Gastroesophageal sphincter (tissue), 4 donors: ENCODE measurements around the gene GTF3C2. TPM values are rescaled to one million over a fixed set of nuclear protein-coding genes. Genes with fewer than 3 reads are reported as not detected.

Experiments
- ATAC-seq: fragments of 150-250 bp; one replicate; pipeline ENCODE4 v1.9.1; 2016; ENCODE audit warnings: mild to moderate bottlenecking, moderate library complexity
- H3K27ac ChIP-seq, 4 donors: fragments of 200-600 bp; sonication (generic) in 3 of 4; 1 replicate in 3 of 4; 2 replicates in 1 of 4; pipeline ENCODE4 v1.5.1; 2016 to 2019
- H3K27me3 ChIP-seq: fragments of 200-600 bp; sonication (generic); one replicate; pipeline ENCODE4 v1.5.1; 2019
- H3K36me3 ChIP-seq, 2 donors: fragments of 200-600 bp; sonication (generic); one replicate each; pipeline ENCODE4 v1.5.1; 2019; ENCODE audit warnings: control low read depth in 1 of 2
- H3K4me1 ChIP-seq, 3 donors: fragments of 200-600 bp; sonication (generic); 1 replicate in 2 of 3; 2 replicates in 1 of 3; pipeline ENCODE4 v1.5.1; 2016 to 2019; ENCODE audit warnings: control low read depth in 2 of 3
- H3K4me3 ChIP-seq, 2 donors: fragments of 200-600 bp; sonication (generic); one replicate each; pipeline ENCODE4 v1.5.1; 2019; ENCODE audit warnings: mild to moderate bottlenecking in 1 of 2, moderate library complexity in 1 of 2
- H3K9me3 ChIP-seq, 3 donors: fragments of 200-600 bp; sonication (generic); one replicate each; pipeline ENCODE4 v1.5.1; 2017 to 2019; ENCODE audit warnings: control low read depth in 2 of 3
- EP300 ChIP-seq: sonication (generic); formaldehyde crosslinking; IDR thresholded peaks from one replicate; pipeline ENCODE4 v1.6.1; 2017; ENCODE audit warnings: antibody characterized with exemption, mild to moderate bottlenecking
- POLR2A ChIP-seq, 2 donors: fragments of 450-650 bp; IDR thresholded peaks; one replicate each; pipeline ENCODE4 v1.6.1; 2017; ENCODE audit warnings: antibody characterized with exemption in 2 of 2, mild to moderate bottlenecking in 2 of 2, moderate library complexity in 1 of 2
- POLR2AphosphoS5 ChIP-seq: sonication (generic); formaldehyde crosslinking; IDR thresholded peaks from one replicate; pipeline ENCODE4 v1.6.1; 2017; ENCODE audit warnings: antibody characterized with exemption
- WGBS, 2 donors: methylation state at CpG; one replicate each; pipeline ENCODE4 v1.1.5; 2018; ENCODE audit warnings: low coverage in 1 of 2; 5-methylcytosine and 5-hydroxymethylcytosine counted together
- total RNA-seq, 4 donors: library from RNA; depleted of rRNA; stranded (reverse); fragments of >200 nt; gene quantifications; one replicate each; pipeline ENCODE4 v1.1.0, GENCODE V29; 2016
- TF ChIP-seq, protein P1 (sequence below), 4 experiments: fragments of 200-600 bp in 2 of 4; fragments of 450-650 bp in 2 of 4; sonication (generic) in 1 of 4; IDR thresholded peaks; one replicate each; pipeline ENCODE4 v1.5.1; 2017 to 2019; ENCODE audit warnings: antibody characterized with exemption in 4 of 4, mild to moderate bottlenecking in 2 of 4, moderate library complexity in 2 of 4

Gene GTF3C2
- total RNA-seq, 4 donors from 2014 or later = 26.2 to 68.5 (median 32.0) TPM

- Histone ChIP-seq H3K27ac (no peak overlapping the region), H3K27me3 (peaks cover 60% of the 10 kb centered on the region), H3K9me3 (no peaks in the 10 kb centered on the region), H3K4me3 (no peak overlapping the region), H3K4me1 (peaks cover 0 to 32% (median 15%) of the 10 kb centered on the region in 3 donors), H3K36me3 (peaks cover 0 to 44% of the 10 kb centered on the region in 2 donors)
- TF ChIP-seq POLR2AphosphoS5 (no peak), POLR2A (IDR thresholded peaks at IDR 0.05) (no peak), EP300 (no peak)
- TF ChIP-seq, protein P1, sequence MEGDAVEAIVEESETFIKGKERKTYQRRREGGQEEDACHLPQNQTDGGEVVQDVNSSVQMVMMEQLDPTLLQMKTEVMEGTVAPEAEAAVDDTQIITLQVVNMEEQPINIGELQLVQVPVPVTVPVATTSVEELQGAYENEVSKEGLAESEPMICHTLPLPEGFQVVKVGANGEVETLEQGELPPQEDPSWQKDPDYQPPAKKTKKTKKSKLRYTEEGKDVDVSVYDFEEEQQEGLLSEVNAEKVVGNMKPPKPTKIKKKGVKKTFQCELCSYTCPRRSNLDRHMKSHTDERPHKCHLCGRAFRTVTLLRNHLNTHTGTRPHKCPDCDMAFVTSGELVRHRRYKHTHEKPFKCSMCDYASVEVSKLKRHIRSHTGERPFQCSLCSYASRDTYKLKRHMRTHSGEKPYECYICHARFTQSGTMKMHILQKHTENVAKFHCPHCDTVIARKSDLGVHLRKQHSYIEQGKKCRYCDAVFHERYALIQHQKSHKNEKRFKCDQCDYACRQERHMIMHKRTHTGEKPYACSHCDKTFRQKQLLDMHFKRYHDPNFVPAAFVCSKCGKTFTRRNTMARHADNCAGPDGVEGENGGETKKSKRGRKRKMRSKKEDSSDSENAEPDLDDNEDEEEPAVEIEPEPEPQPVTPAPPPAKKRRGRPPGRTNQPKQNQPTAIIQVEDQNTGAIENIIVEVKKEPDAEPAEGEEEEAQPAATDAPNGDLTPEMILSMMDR (IDR thresholded peaks at IDR 0.05) = no peak
- no CpG with 5 or more reads among the region's 14 CpGs for WGBS, 2 donors
- no peak for ATAC-seq
Measured at GRCh38 chr2:27307287-27307544, 49.3 kb downstream of the GTF3C2 start.

GRCh38 chr2:27306573-27307286 lies 49.8 kb downstream of the GTF3C2 start:
- Histone ChIP-seq H3K27me3 (peaks cover 60% of the 10 kb centered on the region), H3K36me3 (peaks cover 0 to 39% of the 10 kb centered on the region in 2 donors), H3K27ac (no peak overlapping the region), H3K4me3 (no peak overlapping the region), H3K9me3 (no peaks in the 10 kb centered on the region), H3K4me1 (peaks cover 0 to 32% (median 15%) of the 10 kb centered on the region in 3 donors)
- no peak for ATAC-seq
- no peak for TF ChIP-seq EP300
- no peak for TF ChIP-seq POLR2AphosphoS5
- TF ChIP-seq, protein P1 (IDR thresholded peaks at IDR 0.05) = no peak
- TF ChIP-seq POLR2A (IDR thresholded peaks at IDR 0.05) = no peak
- WGBS, 2 donors = no CpG with 5 or more reads among the region's 51 CpGs

DNA sequence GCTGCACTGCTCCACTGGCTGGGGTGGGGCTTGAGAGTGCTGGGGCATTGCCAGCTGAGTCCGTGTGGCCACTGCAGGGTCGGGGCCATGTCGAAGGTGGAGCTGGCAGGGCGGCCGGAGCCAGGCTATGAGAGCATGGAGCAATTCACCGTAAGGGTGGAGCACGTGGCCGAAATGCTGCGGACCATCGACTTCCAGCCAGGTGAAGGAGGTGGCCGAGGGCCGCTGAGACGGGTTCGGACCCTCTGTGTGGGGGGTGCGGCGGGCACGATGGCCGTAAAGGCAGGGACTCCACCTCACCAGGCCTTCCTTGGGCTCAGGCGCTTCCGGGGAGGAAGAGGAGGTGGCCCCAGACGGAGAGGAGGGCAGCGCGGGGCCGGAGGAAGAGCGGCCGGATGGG lies 50.4 kb downstream of the GTF3C2 start:
- no peak overlapping the region for H3K27ac ChIP-seq
- H3K36me3 ChIP-seq = peaks cover 0 to 33% of the 10 kb centered on the region in 2 donors
- 34% methylated on average over 8 of the region's 26 CpGs; no CpG with 5 or more reads in 1 of the 2 donors for WGBS, 2 donors
- no peak overlapping the region for H3K4me3 ChIP-seq
- H3K9me3 ChIP-seq = no peaks in the 10 kb centered on the region
- peaks cover 60% of the 10 kb centered on the region for H3K27me3 ChIP-seq
- peaks cover 0 to 32% (median 15%) of the 10 kb centered on the region in 3 donors for H3K4me1 ChIP-seq
- ATAC-seq = no peak
- TF ChIP-seq POLR2AphosphoS5 (no peak), POLR2A (IDR thresholded peaks at IDR 0.05) (no peak), EP300 (no peak)
- TF ChIP-seq, protein P1 (IDR thresholded peaks at IDR 0.05) = no peak

DNA sequence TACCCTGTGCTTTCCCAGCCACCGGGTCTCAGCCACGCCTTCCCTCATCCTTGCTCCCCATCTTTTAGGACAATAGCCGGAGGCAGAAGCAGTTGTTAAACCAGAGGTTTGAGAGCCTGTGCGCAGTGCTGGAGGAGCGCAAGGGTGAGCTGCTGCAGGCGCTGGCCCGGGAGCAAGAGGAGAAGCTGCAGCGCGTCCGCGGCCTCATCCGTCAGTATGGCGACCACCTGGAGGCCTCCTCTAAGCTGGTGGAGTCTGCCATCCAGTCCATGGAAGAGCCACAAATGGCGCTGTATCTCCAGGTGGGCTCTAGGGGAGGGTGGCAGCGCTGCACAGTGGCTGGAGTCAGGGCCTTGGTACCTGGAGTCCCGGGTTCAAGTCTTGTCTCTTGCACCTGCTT lies 51.0 kb downstream of the GTF3C2 start:
- Histone ChIP-seq H3K4me1 (peaks cover 0 to 32% (median 15%) of the 10 kb centered on the region in 3 donors), H3K27me3 (peaks cover 60% of the 10 kb centered on the region), H3K4me3 (no peak overlapping the region), H3K36me3 (peaks cover 0 to 27% of the 10 kb centered on the region in 2 donors), H3K9me3 (no peaks in the 10 kb centered on the region), H3K27ac (no peak overlapping the region)
- ATAC-seq = no peak
- TF ChIP-seq, protein P1 (IDR thresholded peaks at IDR 0.05) = no peak
- no peak for TF ChIP-seq POLR2A (IDR thresholded peaks at IDR 0.05)
- no peak for TF ChIP-seq POLR2AphosphoS5
- no peak for TF ChIP-seq EP300
- 73 to 100% methylated on average over 1 to 3 of the region's 16 CpGs for WGBS, 2 donors
